Neural progenitor cell (in vitro differentiated cells): ENCODE data around the gene CATSPER3.

Source experiments
- EZH2 ChIP-seq: fragments of 200-600 bp; sonication (generic); IDR thresholded peaks from 2 replicates; pipeline ENCODE4 v1.6.1; 2017; ENCODE audit warnings: antibody characterized with exemption, mild to moderate bottlenecking, moderate library complexity
- EZH2phosphoT487 ChIP-seq: fragments of 200-600 bp; sonication (generic); IDR thresholded peaks from 2 replicates; pipeline ENCODE4 v1.6.1; 2017; ENCODE audit warnings: antibody characterized with exemption
- TF ChIP-seq, protein P1 (sequence below): fragments of 200-600 bp; sonication (generic); IDR thresholded peaks from 2 replicates; pipeline ENCODE4 v1.5.1; 2017; ENCODE audit warnings: antibody characterized with exemption, mild to moderate bottlenecking

DNA sequence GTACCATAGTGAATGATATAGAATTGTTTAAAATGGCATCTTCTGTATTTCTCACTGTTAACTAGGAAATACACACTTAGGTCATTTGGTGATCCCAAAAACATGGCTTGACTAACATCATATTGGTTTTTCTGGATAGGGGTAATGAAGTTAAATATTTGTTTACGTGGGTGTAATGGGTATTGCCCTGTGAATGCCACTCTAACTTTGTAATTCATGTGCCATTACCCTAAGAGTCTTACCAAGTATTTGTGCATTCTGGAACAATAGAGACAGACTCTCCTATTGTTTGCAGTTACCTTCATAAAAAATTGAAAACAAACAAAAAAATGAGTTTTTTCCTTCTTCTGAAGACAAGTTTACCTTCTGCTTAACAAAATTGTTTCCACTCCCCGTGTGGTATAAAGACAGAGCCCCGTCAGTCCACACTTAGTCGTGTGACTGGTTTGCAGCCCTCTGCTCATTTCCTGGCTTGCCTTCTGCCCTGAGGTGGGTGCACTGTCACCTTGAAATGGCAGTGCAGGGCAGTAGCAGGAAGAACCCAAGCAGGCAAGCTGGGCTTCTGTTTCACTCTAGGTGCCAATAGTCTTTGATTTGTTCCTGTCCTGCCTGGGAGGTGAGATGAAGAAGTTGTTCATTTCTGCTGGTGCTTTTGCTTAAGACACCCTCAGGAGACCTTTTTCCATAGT, 9.6 kb upstream of the CATSPER3 start:
- TF ChIP-seq, protein P1, sequence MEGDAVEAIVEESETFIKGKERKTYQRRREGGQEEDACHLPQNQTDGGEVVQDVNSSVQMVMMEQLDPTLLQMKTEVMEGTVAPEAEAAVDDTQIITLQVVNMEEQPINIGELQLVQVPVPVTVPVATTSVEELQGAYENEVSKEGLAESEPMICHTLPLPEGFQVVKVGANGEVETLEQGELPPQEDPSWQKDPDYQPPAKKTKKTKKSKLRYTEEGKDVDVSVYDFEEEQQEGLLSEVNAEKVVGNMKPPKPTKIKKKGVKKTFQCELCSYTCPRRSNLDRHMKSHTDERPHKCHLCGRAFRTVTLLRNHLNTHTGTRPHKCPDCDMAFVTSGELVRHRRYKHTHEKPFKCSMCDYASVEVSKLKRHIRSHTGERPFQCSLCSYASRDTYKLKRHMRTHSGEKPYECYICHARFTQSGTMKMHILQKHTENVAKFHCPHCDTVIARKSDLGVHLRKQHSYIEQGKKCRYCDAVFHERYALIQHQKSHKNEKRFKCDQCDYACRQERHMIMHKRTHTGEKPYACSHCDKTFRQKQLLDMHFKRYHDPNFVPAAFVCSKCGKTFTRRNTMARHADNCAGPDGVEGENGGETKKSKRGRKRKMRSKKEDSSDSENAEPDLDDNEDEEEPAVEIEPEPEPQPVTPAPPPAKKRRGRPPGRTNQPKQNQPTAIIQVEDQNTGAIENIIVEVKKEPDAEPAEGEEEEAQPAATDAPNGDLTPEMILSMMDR: no peak
- TF ChIP-seq EZH2 (no peak), EZH2phosphoT487 (no peak)
